GM10248 (cell line): ENCODE results near the gene CCDC69.

Experiments
- CTCF ChIA-PET: fragments of 300-600 bp; sonication (Branson Sonifier 250); formaldehyde crosslinking; extraction: SDS; loops from one replicate; lab custom pipeline; 2021; ENCODE audit warnings: antibody characterized with exemption; lab: Yijun Ruan, JAX
- POLR2A ChIA-PET: fragments of 350-650 bp; sonication (Branson Sonifier 250); formaldehyde crosslinking; extraction: SDS; loops from one replicate; lab custom pipeline; 2020; ENCODE audit warnings: antibody characterized with exemption; lab: Yijun Ruan, JAX
- DNase-seq: peaks from one replicate; pipeline ENCODE4 v3.0.0; 2012; ENCODE audit errors: extremely low spot score
- CTCF ChIP-seq: IDR thresholded peaks from 2 replicates; pipeline ENCODE4 v1.5.1; 2012; ENCODE audit warnings: mild to moderate bottlenecking, low read depth; ENCODE audit errors: extremely low read depth, missing control alignments, control extremely low read depth

CCDC69 gene

GRCh38 chr5:151158287-151158661 is 65.6 kb downstream of the CCDC69 start:
- no peak for TF ChIP-seq CTCF
- ChIA-PET POLR2A (interaction anchor here (0.6 to 1.3 kb wide), 3 partner anchors 51 to 95 kb away, joined by 3 to 5 read pairs (median 4); no protein-coding TSS in a partner anchor), CTCF (interaction anchor here (1.0 to 2.3 kb wide), 6 partner anchors 12 to 110 kb away, joined by 3 to 10 read pairs (median 5); no protein-coding TSS in a partner anchor)
- no peak for DNase-seq

- TF ChIP-seq CTCF, result no peak
- POLR2A ChIA-PET, result interaction anchor here (0.6 to 1.3 kb wide), 3 partner anchors 51 to 94 kb away, joined by 3 to 5 read pairs (median 4); no protein-coding TSS in a partner anchor
- CTCF ChIA-PET, result interaction anchor here (1.0 to 5.0 kb wide), 8 partner anchors 8 to 109 kb away, joined by 3 to 23 read pairs (median 5); no protein-coding TSS in a partner anchor
- peak; percentile 81 for DNase-seq
Observed at GRCh38 chr5:151157426-151158286, 66.2 kb downstream of the CCDC69 start, which contains the start of gene ANXA6. ANXA6 (minus strand) TSS chr5:151157779; CDS start chr5:151147901, 9,878 bp downstream.

GRCh38 chr5:151156507-151157420 is 67.1 kb downstream of the CCDC69 start:
- ChIA-PET POLR2A (interaction anchor here (1.3 kb wide), 1 partner anchor 94 kb away, joined by 3 read pairs; no protein-coding TSS in a partner anchor), CTCF (interaction anchor here (0.9 to 9.4 kb wide), 9 partner anchors 9 to 105 kb away, joined by 3 to 93 read pairs (median 6); no protein-coding TSS in a partner anchor)
- DNase-seq, result peak; percentile 44
- no peak for TF ChIP-seq CTCF

- ChIA-PET POLR2A (interaction anchor here (0.8 kb wide), 1 partner anchor 40 kb away, joined by 3 read pairs; no protein-coding TSS in a partner anchor), CTCF (interaction anchor here (0.9 to 9.4 kb wide), 5 partner anchors 9 to 41 kb away, joined by 3 to 93 read pairs (median 7); no protein-coding TSS in a partner anchor)
- no peak for TF ChIP-seq CTCF
- DNase-seq, result peak; percentile 49
Observed at GRCh38 chr5:151155775-151156506, 68.0 kb downstream of the CCDC69 start.

GRCh38 chr5:151154931-151155774 is 68.7 kb downstream of the CCDC69 start:
- CTCF ChIA-PET, result interaction anchor here (0.9 to 9.4 kb wide), 6 partner anchors 10 to 103 kb away, joined by 3 to 93 read pairs (median 4); no protein-coding TSS in a partner anchor

More at GRCh38 chr5:151154931-151155774, 68.7 kb downstream of the CCDC69 start:
- no peak for DNase-seq
- POLR2A ChIA-PET, result interaction anchor here (0.8 kb wide), 1 partner anchor 40 kb away, joined by 3 read pairs; no protein-coding TSS in a partner anchor
- no peak for TF ChIP-seq CTCF
